Gastrocnemius medialis (tissue), 4 donors: Measurements from ENCODE around the gene GPER1. TPM values are rescaled to one million over a fixed set of nuclear protein-coding genes. Genes with fewer than 3 reads are reported as not detected.
A peak's percentile ranks its signal among the peaks of the same experiment; 100 is the strongest.

Experiments
- ATAC-seq, 2 donors: fragments of 150-250 bp; one replicate each; pipeline ENCODE4 v1.9.1; 2016
- DNase-seq, 2 donors: peaks; one replicate each; pipeline ENCODE4 v3.0.0-alpha.2; 2019
- H3K27ac ChIP-seq, 4 donors: fragments of 200-600 bp; sonication (generic); 1 replicate in 1 of 4; 2 replicates in 3 of 4; pipeline ENCODE4 v1.5.1; 2016 to 2018; ENCODE audit warnings: mild to moderate bottlenecking in 2 of 4, moderate library complexity in 1 of 4
- H3K27me3 ChIP-seq, 3 donors: fragments of 200-600 bp; sonication (generic) in 2 of 3; 1 replicate in 1 of 3; 2 replicates in 2 of 3; pipeline versions ENCODE4 v1.5.1 to v1.6.0; 2016 to 2019; ENCODE audit warnings: mild to moderate bottlenecking in 1 of 3, moderate library complexity in 1 of 3
- H3K36me3 ChIP-seq, 2 donors: fragments of 200-600 bp; sonication (generic) in 1 of 2; one replicate each; pipeline ENCODE4 v1.5.1; 2017 to 2018
- H3K4me1 ChIP-seq, 2 donors: fragments of 200-600 bp; sonication (generic) in 1 of 2; one replicate each; pipeline ENCODE4 v1.5.1; 2016 to 2017; ENCODE audit warnings: mild to moderate bottlenecking in 2 of 2
- H3K4me3 ChIP-seq, 4 donors: fragments of 200-600 bp; sonication (generic) in 3 of 4; 1 replicate in 1 of 4; 2 replicates in 3 of 4; pipeline ENCODE4 v1.5.1; 2016 to 2019; ENCODE audit warnings: mild to moderate bottlenecking in 2 of 4
- H3K9me3 ChIP-seq, 3 donors: fragments of 200-600 bp; sonication (generic) in 2 of 3; 1 replicate in 1 of 3; 2 replicates in 2 of 3; pipeline ENCODE4 v1.5.1; 2016 to 2019
- POLR2A ChIP-seq, 2 donors: fragments of 450-650 bp; IDR thresholded peaks; one replicate each; pipeline ENCODE4 v1.6.1; 2017; ENCODE audit warnings: antibody characterized with exemption in 2 of 2, mild to moderate bottlenecking in 2 of 2, moderate library complexity in 2 of 2
- in situ Hi-C, 4 donors: fragments of 200-750 bp; cut with MboI; loops; one replicate each; pipeline versions ENCODE4 v1.15.0 to v1.8.0; 2017; ENCODE audit warnings: low sequenced_read_pairs in 4 of 4
- intact Hi-C: fragments of 100-400 bp; cut with DNase I; formaldehyde crosslinking; loops from one replicate; pipeline ENCODE4 v1.15.1; 2023; ENCODE audit warnings: low total_unique reads
- total RNA-seq, 4 donors: library from RNA; depleted of rRNA; stranded (reverse); fragments of >200 nt; gene quantifications; one replicate each; pipeline versions ENCODE4 v1.1.0 to v1.2.3, GENCODE V29; 2016
- TF ChIP-seq, protein P1 (sequence below), 5 experiments: fragments of 450-650 bp in 3 of 5; fragments of 200-600 bp in 2 of 5; sonication (generic) in 2 of 5; IDR thresholded peaks in 4 of 5; conservative IDR thresholded peaks in 1 of 5; 1 replicate in 4 of 5; 2 replicates in 1 of 5; pipeline ENCODE4 v1.5.1; 2016 to 2019; ENCODE audit warnings: antibody characterized with exemption in 5 of 5, mild to moderate bottlenecking in 3 of 5, moderate library complexity in 3 of 5

The GPER1 gene
- total RNA-seq, 4 donors from 2014 or later = 0.92 to 3.2 (median 2.1) TPM

DNA sequence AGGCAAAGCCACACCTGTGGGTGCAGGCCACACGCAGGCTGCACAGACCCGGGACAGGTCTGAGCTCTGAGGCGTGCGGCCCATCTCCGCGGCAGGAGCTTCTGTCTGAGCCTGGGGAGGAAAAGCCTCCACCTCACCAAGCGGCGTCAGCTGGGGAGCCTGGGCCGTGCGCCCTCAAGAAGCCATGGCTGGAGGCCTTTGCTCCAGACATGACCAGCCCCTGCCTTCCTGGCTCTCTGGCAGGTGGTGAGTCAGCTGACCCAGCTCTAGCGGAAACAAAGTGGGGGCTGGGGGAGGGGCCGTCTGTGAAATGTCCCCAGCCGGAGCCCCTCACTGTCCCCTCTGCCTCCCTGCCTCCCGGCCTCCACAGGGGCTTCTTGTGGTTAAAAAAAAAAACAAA, 12.5 kb downstream of the GPER1 start:
- intact Hi-C loops = no loop called here
- H3K4me1 ChIP-seq = peaks cover 5 to 18% of the 10 kb centered on the region in 2 donors
- H3K27ac ChIP-seq = no peak overlapping the region
- no peak overlapping the region for H3K4me3 ChIP-seq
- TF ChIP-seq, protein P1, sequence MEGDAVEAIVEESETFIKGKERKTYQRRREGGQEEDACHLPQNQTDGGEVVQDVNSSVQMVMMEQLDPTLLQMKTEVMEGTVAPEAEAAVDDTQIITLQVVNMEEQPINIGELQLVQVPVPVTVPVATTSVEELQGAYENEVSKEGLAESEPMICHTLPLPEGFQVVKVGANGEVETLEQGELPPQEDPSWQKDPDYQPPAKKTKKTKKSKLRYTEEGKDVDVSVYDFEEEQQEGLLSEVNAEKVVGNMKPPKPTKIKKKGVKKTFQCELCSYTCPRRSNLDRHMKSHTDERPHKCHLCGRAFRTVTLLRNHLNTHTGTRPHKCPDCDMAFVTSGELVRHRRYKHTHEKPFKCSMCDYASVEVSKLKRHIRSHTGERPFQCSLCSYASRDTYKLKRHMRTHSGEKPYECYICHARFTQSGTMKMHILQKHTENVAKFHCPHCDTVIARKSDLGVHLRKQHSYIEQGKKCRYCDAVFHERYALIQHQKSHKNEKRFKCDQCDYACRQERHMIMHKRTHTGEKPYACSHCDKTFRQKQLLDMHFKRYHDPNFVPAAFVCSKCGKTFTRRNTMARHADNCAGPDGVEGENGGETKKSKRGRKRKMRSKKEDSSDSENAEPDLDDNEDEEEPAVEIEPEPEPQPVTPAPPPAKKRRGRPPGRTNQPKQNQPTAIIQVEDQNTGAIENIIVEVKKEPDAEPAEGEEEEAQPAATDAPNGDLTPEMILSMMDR (IDR thresholded peaks at IDR 0.05 in 4 of 5, conservative IDR thresholded peaks at IDR 0.05 in 1 of 5) = no peak
- TF ChIP-seq POLR2A (IDR thresholded peaks at IDR 0.05) = no peak
- H3K36me3 ChIP-seq = no peaks in the 10 kb centered on the region
- DNase-seq (no peak), ATAC-seq (no peak)
- H3K27me3 ChIP-seq = no peaks in the 10 kb centered on the region
- in situ Hi-C loops = no loop called here
- no peaks in the 10 kb centered on the region for H3K9me3 ChIP-seq

DNA sequence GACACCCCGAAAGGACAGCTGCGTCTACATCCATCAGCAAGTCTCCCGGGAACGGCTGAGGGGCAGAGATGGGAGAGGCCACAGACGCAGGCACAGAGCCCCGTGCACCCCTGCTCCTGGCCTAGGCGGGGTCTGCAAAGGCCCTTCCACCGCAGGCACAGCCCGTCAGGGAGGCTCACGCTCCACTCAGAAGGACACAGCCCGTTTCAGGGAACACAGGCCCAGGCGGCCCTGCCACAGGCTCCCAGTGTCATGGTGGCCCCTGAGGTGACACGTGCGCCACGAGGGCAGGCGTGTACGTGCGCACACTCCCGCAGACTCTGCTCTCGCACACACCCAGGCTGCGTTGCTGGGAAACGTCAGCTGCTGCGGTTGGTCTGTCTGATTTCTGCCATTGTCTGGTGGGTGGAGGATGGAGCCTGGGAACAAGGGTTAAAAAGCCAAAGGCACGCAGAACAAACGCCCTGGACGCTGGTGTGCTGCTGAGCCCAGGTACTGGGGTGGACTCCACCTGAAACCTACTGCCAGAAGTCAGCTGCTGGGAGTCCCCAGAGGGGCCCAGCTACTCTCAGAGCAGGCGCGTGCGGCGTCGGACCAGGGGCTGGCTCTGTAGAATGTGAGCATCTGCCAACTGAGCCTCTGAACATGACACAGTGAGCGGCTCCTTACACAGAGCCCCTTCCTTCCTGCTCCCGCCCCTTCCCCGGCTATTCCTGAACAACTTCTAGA, 13.1 kb downstream of the GPER1 start:
- Histone ChIP-seq H3K36me3 (no peaks in the 10 kb centered on the region), H3K27ac (no peak overlapping the region), H3K27me3 (no peaks in the 10 kb centered on the region), H3K4me3 (no peak overlapping the region), H3K4me1 (peaks cover 7 to 20% of the 10 kb centered on the region in 2 donors), H3K9me3 (no peaks in the 10 kb centered on the region)
- DNase-seq = no peak
- ATAC-seq = no peak
- TF ChIP-seq POLR2A (IDR thresholded peaks at IDR 0.05) = no peak
- TF ChIP-seq, protein P1 (IDR thresholded peaks at IDR 0.05 in 4 of 5, conservative IDR thresholded peaks at IDR 0.05 in 1 of 5) = no peak
- in situ Hi-C loops = no loop called here
- intact Hi-C loops = no loop called here

DNA sequence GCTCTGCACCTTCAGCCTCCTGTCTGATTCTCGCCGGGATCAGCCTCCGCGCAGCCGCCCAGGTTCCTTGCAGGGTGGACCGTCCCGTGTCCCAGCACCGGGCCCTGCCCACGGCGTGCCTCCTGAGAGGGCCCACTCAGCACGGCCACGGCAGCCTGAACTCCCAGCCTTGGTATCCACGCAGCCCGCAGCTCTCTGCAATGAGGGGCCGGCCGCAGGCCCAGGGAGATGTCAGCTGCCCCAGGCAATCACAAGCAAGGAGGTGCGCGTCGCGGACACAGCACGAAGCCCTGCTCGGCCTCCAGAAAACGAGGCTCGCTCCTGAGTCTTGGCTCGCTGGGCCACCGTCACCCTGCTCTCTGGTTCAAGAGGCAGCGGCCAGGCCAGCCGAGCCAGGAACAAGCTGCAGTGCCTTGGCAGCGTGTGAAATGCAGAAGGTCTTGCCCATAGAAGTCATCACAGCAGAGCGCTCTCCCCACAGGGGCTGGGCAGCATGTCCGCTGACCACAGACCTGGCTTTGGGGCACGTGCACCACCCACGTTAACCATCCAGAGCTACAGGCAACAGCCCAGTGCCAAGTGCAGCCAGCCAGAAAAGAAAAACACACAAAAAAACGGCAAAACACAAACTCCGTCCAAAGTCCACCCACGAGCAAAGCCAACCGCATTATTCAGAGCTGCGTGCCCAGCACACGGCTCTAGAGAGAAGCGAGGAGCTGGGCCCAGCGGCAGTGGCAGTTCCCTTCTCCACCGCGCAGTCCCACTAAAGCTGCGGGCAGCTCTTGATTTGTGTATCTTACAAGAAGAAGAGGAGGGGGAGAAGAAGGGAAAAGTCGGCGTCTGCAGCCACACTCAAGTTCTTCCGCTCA, 13.9 kb downstream of the GPER1 start:
- peaks cover 10 to 24% of the 10 kb centered on the region in 2 donors for H3K4me1 ChIP-seq
- TF ChIP-seq, protein P1 (IDR thresholded peaks at IDR 0.05 in 4 of 5, conservative IDR thresholded peaks at IDR 0.05 in 1 of 5) = no peak
- TF ChIP-seq POLR2A (IDR thresholded peaks at IDR 0.05) = no peak

DNA sequence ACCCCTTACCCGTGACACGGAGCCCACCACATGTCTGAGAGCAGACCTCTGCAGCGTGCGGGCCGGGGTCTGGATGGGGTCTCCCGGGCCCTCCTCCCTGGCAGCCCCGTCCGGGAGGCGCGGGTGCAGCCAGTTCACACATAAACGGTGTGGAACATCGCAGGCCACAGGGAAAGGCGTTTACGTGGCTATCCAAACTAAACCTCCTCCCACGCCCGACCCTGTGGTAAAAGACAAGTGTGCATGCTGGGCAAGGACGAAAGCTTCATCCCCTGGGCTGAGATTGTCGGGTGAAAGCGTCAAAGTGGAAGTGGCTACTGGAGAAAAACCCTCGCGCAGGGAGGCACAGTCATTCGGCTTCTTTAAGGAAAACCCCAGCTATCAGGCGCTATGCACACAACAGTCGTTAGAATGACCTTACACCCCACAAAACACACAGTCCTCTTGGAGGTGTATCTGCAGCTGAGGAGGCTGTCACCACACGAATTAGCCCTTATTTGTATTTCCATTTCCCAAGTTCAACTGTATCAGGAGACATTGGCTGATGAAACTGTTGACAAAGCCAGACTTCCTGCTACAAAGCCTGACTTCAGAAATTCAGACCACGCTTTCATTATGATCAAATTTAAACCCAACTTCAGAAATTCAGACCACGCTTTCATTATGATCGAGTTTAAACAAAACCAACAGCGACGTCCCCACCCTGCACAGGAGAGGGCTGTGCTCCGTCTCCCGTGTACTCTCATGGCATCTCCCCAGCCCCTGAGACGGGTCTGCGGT, 15.3 kb downstream of the GPER1 start:
- in situ Hi-C loops (no loop called here), intact Hi-C loops (no loop called here)
- Histone ChIP-seq H3K36me3 (no peaks in the 10 kb centered on the region), H3K9me3 (no peaks in the 10 kb centered on the region), H3K27me3 (no peaks in the 10 kb centered on the region), H3K4me3 (no peak overlapping the region), H3K4me1 (peaks cover 11 to 28% of the 10 kb centered on the region in 2 donors), H3K27ac (peak overlapping the region in 3 of 4 donors; percentile 2 to 62 (median 22))
- no peak for ATAC-seq
- no peak for DNase-seq
- TF ChIP-seq, protein P1 (IDR thresholded peaks at IDR 0.05 in 4 of 5, conservative IDR thresholded peaks at IDR 0.05 in 1 of 5) = no peak
- TF ChIP-seq POLR2A (IDR thresholded peaks at IDR 0.05) = no peak

More for the DNA sequence above, 13.9 kb downstream of the GPER1 start:
- H3K4me3 ChIP-seq = no peak overlapping the region
- no peak for ATAC-seq
- no peak overlapping the region for H3K27ac ChIP-seq
- no peaks in the 10 kb centered on the region for H3K9me3 ChIP-seq
- no peak for DNase-seq
- intact Hi-C loops (no loop called here), in situ Hi-C loops (no loop called here)
- H3K27me3 ChIP-seq = no peaks in the 10 kb centered on the region
- no peaks in the 10 kb centered on the region for H3K36me3 ChIP-seq
